SK-N-SH treated with all-trans-retinoic acid at 6 μM for 48 hours (cell line): Measurements from ENCODE around the gene HMGA1.

Experiments
- CSDC2 ChIP-seq: fragments of 250-450 bp; sonication (Bioruptor Pico); IDR thresholded peaks from 2 replicates; pipeline ENCODE4 v1.5.0; 2020; ENCODE audit warnings: mild to moderate bottlenecking, moderate library complexity
- CSRNP3 ChIP-seq: fragments of 250-450 bp; sonication (Bioruptor Pico); IDR thresholded peaks from 2 replicates; pipeline ENCODE4 v1.5.1; 2021; ENCODE audit warnings: mild to moderate bottlenecking, moderate library complexity
- GLIS3 ChIP-seq: fragments of 250-450 bp; sonication (Bioruptor Pico); IDR thresholded peaks from 2 replicates; pipeline ENCODE4 v1.5.0; 2020; ENCODE audit warnings: mild to moderate bottlenecking, moderate library complexity
- ISL1 ChIP-seq: fragments of 250-450 bp; sonication (Bioruptor Pico); IDR thresholded peaks from 2 replicates; pipeline ENCODE4 v2.1.2; 2022; ENCODE audit warnings: mild to moderate bottlenecking, moderate library complexity
- OSR1 ChIP-seq: fragments of 250-450 bp; sonication (Bioruptor Pico); IDR thresholded peaks from 2 replicates; pipeline ENCODE4 v1.8.0; 2022; ENCODE audit warnings: moderate library complexity, mild to moderate bottlenecking, inconsistent platforms
- PATZ1 ChIP-seq: fragments of 250-450 bp; sonication (Bioruptor Pico); IDR thresholded peaks from 2 replicates; pipeline ENCODE4 v1.8.0; 2020; ENCODE audit warnings: mild to moderate bottlenecking, moderate library complexity, borderline replicate concordance
- PPARA ChIP-seq: fragments of 250-450 bp; sonication (Bioruptor Pico); IDR thresholded peaks from 2 replicates; pipeline ENCODE4 v1.5.0; 2020; ENCODE audit warnings: mild to moderate bottlenecking, borderline replicate concordance
- RARB ChIP-seq: fragments of 250-450 bp; sonication (Bioruptor Pico); IDR thresholded peaks from 2 replicates; pipeline ENCODE4 v1.8.0; 2021; ENCODE audit warnings: mild to moderate bottlenecking, moderate library complexity
- SNAI2 ChIP-seq: fragments of 250-450 bp; sonication (Bioruptor Pico); IDR thresholded peaks from 2 replicates; pipeline ENCODE4 v1.5.0; 2020; ENCODE audit warnings: mild to moderate bottlenecking, moderate library complexity
- ZFP30 ChIP-seq: fragments of 450-650 bp; formaldehyde crosslinking; IDR thresholded peaks from 2 replicates; pipeline ENCODE4 v1.5.0; 2022; ENCODE audit warnings: mild to moderate bottlenecking, moderate library complexity
- ZNF70 ChIP-seq: fragments of 450-650 bp; formaldehyde crosslinking; IDR thresholded peaks from 2 replicates; pipeline ENCODE4 v1.5.0; 2020; ENCODE audit warnings: mild to moderate bottlenecking, moderate library complexity
- ZNF8 ChIP-seq: fragments of 450-650 bp; formaldehyde crosslinking; IDR thresholded peaks from 2 replicates; pipeline ENCODE4 v1.5.0; 2020; ENCODE audit warnings: mild to moderate bottlenecking, moderate library complexity
- TF ChIP-seq, protein P1 (sequence below): fragments of 250-450 bp; sonication (Bioruptor Pico); IDR thresholded peaks from 2 replicates; pipeline ENCODE4 v1.5.1; 2020; ENCODE audit warnings: low read depth, mild to moderate bottlenecking, moderate library complexity
- TF ChIP-seq, protein P2 (sequence below): fragments of 250-450 bp; sonication (Bioruptor Pico); IDR thresholded peaks from 2 replicates; pipeline ENCODE4 v1.8.0; 2021; ENCODE audit warnings: low read depth, mild to moderate bottlenecking, moderate library complexity, borderline replicate concordance

DNA sequence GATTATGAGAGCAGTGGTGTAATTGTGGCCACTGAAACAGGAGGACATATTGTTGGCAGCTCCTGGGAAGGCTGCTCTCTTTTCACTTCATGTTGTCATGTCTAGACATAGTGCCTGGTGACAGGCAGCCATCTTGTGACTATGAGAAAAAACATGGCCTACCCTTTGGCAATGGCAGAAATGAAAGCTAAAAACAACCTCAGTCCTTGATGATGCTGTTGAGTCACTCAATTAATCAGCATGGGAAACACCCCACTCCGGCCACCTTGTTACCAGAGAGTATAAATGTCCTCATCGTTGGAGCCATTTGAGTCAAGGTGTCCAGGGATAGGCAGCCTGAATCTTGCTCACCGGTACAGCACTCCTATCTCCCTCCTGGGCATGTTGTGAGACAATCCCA is 31.2 kb upstream of the HMGA1 start:
- TF ChIP-seq ZNF8 (CRISPR knock-in tag) (no peak), ISL1 (CRISPR knock-in tag) (no peak), SNAI2 (CRISPR knock-in tag) (no peak), CSDC2 (CRISPR knock-in tag) (no peak), ZFP30 (CRISPR knock-in tag) (no peak), ZNF70 (CRISPR knock-in tag) (no peak), PATZ1 (no peak), RARB (CRISPR knock-in tag) (no peak), OSR1 (CRISPR knock-in tag) (no peak), CSRNP3 (CRISPR knock-in tag) (no peak), GLIS3 (no peak), PPARA (CRISPR knock-in tag) (no peak)
- TF ChIP-seq, protein P1, sequence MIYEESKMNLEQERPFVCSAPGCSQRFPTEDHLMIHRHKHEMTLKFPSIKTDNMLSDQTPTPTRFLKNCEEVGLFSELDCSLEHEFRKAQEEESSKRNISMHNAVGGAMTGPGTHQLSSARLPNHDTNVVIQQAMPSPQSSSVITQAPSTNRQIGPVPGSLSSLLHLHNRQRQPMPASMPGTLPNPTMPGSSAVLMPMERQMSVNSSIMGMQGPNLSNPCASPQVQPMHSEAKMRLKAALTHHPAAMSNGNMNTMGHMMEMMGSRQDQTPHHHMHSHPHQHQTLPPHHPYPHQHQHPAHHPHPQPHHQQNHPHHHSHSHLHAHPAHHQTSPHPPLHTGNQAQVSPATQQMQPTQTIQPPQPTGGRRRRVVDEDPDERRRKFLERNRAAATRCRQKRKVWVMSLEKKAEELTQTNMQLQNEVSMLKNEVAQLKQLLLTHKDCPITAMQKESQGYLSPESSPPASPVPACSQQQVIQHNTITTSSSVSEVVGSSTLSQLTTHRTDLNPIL = no peak
- TF ChIP-seq, protein P2, sequence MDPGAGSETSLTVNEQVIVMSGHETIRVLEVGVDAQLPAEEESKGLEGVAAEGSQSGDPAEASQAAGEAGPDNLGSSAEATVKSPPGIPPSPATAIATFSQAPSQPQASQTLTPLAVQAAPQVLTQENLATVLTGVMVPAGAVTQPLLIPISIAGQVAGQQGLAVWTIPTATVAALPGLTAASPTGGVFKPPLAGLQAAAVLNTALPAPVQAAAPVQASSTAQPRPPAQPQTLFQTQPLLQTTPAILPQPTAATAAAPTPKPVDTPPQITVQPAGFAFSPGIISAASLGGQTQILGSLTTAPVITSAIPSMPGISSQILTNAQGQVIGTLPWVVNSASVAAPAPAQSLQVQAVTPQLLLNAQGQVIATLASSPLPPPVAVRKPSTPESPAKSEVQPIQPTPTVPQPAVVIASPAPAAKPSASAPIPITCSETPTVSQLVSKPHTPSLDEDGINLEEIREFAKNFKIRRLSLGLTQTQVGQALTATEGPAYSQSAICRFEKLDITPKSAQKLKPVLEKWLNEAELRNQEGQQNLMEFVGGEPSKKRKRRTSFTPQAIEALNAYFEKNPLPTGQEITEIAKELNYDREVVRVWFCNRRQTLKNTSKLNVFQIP = no peak
